CD4-positive, alpha-beta T cell treated with Interleukin-21 for 1 hour (primary cell): ENCODE data around the gene ADSL.

ENCODE experiments used
- DNase-seq: peaks from one replicate; pipeline ENCODE4 v3.0.0-alpha.2; 2020

The ADSL gene

GRCh38 chr22:40406063-40406890, 60.0 kb downstream of the ADSL start:
- DNase-seq: no peak

- DNase-seq: no peak
Measured at GRCh38 chr22:40407021-40407761, 60.9 kb downstream of the ADSL start.

- DNase-seq: no peak
Measured at GRCh38 chr22:40407831-40408717, 61.8 kb downstream of the ADSL start.

- DNase-seq: no peak
Measured at GRCh38 chr22:40408718-40409612, 62.7 kb downstream of the ADSL start.

- no peak for DNase-seq
Measured at GRCh38 chr22:40409613-40410113, 63.4 kb downstream of the ADSL start.

GRCh38 chr22:40410272-40410671, 64.0 kb downstream of the ADSL start:
- DNase-seq: no peak

- DNase-seq: no peak
Measured at GRCh38 chr22:40410731-40411505, 64.6 kb downstream of the ADSL start.

- no peak for DNase-seq
Measured at GRCh38 chr22:40411506-40411861, 65.2 kb downstream of the ADSL start.

GRCh38 chr22:40412441-40412840, 66.1 kb downstream of the ADSL start:
- DNase-seq: no peak

- DNase-seq: no peak
Measured at GRCh38 chr22:40413873-40414272, 67.6 kb downstream of the ADSL start.

GRCh38 chr22:40414311-40414710, 68.0 kb downstream of the ADSL start:
- DNase-seq: no peak

GRCh38 chr22:40414838-40415505, 68.7 kb downstream of the ADSL start:
- no peak for DNase-seq

- DNase-seq: no peak
Measured at GRCh38 chr22:40415531-40416266, 69.4 kb downstream of the ADSL start.

- DNase-seq: no peak
Measured at GRCh38 chr22:40416267-40416570, 69.9 kb downstream of the ADSL start.

GRCh38 chr22:40416636-40417035, 70.3 kb downstream of the ADSL start:
- DNase-seq: no peak

GRCh38 chr22:40417041-40417440, 70.7 kb downstream of the ADSL start:
- DNase-seq: no peak

GRCh38 chr22:40417881-40418280, 71.6 kb downstream of the ADSL start:
- DNase-seq: no peak

- no peak for DNase-seq
Measured at GRCh38 chr22:40418366-40419201, 72.3 kb downstream of the ADSL start.

- no peak for DNase-seq
Measured at GRCh38 chr22:40419718-40420117, 73.4 kb downstream of the ADSL start.
